SK-N-SH (cell line): ENCODE results near the gene ZNF407.

Source experiments
- ELF1 ChIP-seq: IDR thresholded peaks from 2 replicates; pipeline ENCODE4 v1.4.0; 2012
- EZH2phosphoT487 ChIP-seq: fragments of 200-600 bp; sonication (generic); IDR thresholded peaks from 2 replicates; pipeline ENCODE4 v1.6.1; 2017; ENCODE audit warnings: low read depth, mixed run types, mild to moderate bottlenecking, antibody characterized with exemption, moderate library complexity, borderline replicate concordance
- GABPA ChIP-seq: IDR thresholded peaks from 2 replicates; pipeline ENCODE4 v1.4.0; 2012; ENCODE audit warnings: low read depth, mild to moderate bottlenecking
- GATA2 ChIP-seq: sonication (generic); formaldehyde crosslinking; IDR thresholded peaks from 2 replicates; pipeline ENCODE4 v1.5.0; 2020; ENCODE audit warnings: mild to moderate bottlenecking, missing genetic modification reagents
- POLR2AphosphoS5 ChIP-seq: IDR thresholded peaks from 2 replicates; pipeline ENCODE4 v1.6.1; 2012; ENCODE audit warnings: low read depth, low read length
- RAD21 ChIP-seq: IDR thresholded peaks from 2 replicates; pipeline ENCODE4 v1.6.1; 2012; ENCODE audit warnings: mild to moderate bottlenecking, low read length
- RFX5 ChIP-seq: IDR thresholded peaks from 2 replicates; pipeline ENCODE4 v1.6.1; 2012; ENCODE audit warnings: mild to moderate bottlenecking, improper control_type of control experiment, low read length
- SIN3A ChIP-seq: IDR thresholded peaks from 2 replicates; pipeline ENCODE4 v1.6.1; 2012; ENCODE audit warnings: low read depth, mild to moderate bottlenecking, low read length, moderate library complexity, borderline replicate concordance
- TF ChIP-seq, protein P1 (sequence below): fragments of 150-350 bp; IDR thresholded peaks from 2 replicates; pipeline ENCODE4 v1.6.1; 2017; ENCODE audit warnings: antibody characterized with exemption, low read length, low read depth, borderline replicate concordance
- TF ChIP-seq, protein P2 (sequence below): IDR thresholded peaks from 2 replicates; pipeline ENCODE4 v1.6.1; 2012; ENCODE audit warnings: mild to moderate bottlenecking, low read depth, low read length, moderate library complexity
- TF ChIP-seq, protein P3 (sequence below): IDR thresholded peaks from 2 replicates; pipeline ENCODE4 v1.4.0; 2012; ENCODE audit warnings: low read depth, borderline replicate concordance
- TF ChIP-seq, protein P4 (sequence below): fragments of 200-600 bp; sonication (generic); IDR thresholded peaks from 2 replicates; pipeline ENCODE4 v1.6.1; 2017; ENCODE audit warnings: antibody characterized with exemption, mild to moderate bottlenecking, moderate library complexity

DNA sequence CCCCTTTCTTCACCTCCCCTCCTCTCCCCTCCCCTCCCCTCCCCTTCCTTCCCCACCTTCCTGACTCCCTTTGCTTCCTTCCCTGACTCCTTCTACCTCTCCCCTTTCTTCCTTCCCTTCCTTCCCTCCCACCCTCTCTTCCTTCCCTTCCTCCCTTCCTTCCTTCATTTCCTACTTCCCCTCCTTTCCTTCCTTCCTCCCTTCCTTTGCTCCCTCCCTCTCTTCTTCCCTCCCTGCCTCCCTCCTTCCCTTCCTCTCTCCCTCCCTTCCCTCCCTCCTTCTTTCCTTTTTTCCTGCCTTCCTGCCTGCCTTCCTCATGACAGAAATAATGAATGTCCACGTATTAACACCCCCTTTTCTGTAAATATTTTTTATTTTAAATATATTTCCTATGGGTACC lies 260.2 kb downstream of the ZNF407 start:
- TF ChIP-seq RFX5, result no peak
- TF ChIP-seq, protein P1, sequence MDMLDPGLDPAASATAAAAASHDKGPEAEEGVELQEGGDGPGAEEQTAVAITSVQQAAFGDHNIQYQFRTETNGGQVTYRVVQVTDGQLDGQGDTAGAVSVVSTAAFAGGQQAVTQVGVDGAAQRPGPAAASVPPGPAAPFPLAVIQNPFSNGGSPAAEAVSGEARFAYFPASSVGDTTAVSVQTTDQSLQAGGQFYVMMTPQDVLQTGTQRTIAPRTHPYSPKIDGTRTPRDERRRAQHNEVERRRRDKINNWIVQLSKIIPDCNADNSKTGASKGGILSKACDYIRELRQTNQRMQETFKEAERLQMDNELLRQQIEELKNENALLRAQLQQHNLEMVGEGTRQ, result no peak
- TF ChIP-seq, protein P2, sequence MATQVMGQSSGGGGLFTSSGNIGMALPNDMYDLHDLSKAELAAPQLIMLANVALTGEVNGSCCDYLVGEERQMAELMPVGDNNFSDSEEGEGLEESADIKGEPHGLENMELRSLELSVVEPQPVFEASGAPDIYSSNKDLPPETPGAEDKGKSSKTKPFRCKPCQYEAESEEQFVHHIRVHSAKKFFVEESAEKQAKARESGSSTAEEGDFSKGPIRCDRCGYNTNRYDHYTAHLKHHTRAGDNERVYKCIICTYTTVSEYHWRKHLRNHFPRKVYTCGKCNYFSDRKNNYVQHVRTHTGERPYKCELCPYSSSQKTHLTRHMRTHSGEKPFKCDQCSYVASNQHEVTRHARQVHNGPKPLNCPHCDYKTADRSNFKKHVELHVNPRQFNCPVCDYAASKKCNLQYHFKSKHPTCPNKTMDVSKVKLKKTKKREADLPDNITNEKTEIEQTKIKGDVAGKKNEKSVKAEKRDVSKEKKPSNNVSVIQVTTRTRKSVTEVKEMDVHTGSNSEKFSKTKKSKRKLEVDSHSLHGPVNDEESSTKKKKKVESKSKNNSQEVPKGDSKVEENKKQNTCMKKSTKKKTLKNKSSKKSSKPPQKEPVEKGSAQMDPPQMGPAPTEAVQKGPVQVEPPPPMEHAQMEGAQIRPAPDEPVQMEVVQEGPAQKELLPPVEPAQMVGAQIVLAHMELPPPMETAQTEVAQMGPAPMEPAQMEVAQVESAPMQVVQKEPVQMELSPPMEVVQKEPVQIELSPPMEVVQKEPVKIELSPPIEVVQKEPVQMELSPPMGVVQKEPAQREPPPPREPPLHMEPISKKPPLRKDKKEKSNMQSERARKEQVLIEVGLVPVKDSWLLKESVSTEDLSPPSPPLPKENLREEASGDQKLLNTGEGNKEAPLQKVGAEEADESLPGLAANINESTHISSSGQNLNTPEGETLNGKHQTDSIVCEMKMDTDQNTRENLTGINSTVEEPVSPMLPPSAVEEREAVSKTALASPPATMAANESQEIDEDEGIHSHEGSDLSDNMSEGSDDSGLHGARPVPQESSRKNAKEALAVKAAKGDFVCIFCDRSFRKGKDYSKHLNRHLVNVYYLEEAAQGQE, result no peak
- no peak for TF ChIP-seq POLR2AphosphoS5
- TF ChIP-seq, protein P3, sequence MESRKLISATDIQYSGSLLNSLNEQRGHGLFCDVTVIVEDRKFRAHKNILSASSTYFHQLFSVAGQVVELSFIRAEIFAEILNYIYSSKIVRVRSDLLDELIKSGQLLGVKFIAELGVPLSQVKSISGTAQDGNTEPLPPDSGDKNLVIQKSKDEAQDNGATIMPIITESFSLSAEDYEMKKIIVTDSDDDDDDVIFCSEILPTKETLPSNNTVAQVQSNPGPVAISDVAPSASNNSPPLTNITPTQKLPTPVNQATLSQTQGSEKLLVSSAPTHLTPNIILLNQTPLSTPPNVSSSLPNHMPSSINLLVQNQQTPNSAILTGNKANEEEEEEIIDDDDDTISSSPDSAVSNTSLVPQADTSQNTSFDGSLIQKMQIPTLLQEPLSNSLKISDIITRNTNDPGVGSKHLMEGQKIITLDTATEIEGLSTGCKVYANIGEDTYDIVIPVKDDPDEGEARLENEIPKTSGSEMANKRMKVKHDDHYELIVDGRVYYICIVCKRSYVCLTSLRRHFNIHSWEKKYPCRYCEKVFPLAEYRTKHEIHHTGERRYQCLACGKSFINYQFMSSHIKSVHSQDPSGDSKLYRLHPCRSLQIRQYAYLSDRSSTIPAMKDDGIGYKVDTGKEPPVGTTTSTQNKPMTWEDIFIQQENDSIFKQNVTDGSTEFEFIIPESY, result no peak
- TF ChIP-seq, protein P4, sequence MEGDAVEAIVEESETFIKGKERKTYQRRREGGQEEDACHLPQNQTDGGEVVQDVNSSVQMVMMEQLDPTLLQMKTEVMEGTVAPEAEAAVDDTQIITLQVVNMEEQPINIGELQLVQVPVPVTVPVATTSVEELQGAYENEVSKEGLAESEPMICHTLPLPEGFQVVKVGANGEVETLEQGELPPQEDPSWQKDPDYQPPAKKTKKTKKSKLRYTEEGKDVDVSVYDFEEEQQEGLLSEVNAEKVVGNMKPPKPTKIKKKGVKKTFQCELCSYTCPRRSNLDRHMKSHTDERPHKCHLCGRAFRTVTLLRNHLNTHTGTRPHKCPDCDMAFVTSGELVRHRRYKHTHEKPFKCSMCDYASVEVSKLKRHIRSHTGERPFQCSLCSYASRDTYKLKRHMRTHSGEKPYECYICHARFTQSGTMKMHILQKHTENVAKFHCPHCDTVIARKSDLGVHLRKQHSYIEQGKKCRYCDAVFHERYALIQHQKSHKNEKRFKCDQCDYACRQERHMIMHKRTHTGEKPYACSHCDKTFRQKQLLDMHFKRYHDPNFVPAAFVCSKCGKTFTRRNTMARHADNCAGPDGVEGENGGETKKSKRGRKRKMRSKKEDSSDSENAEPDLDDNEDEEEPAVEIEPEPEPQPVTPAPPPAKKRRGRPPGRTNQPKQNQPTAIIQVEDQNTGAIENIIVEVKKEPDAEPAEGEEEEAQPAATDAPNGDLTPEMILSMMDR, result no peak
- no peak for TF ChIP-seq ELF1
- no peak for TF ChIP-seq GABPA
- TF ChIP-seq RAD21, result no peak
- no peak for TF ChIP-seq EZH2phosphoT487
- TF ChIP-seq SIN3A, result no peak
- no peak for TF ChIP-seq GATA2
